HepG2 (cell line): Measurements from ENCODE around the gene LRRC17. TPM values are rescaled to one million over a fixed set of nuclear protein-coding genes. Genes with fewer than 3 reads are reported as not detected.

ENCODE experiments used
- DR1 ChIP-seq: sonication (generic); formaldehyde crosslinking; IDR thresholded peaks from 2 replicates; pipeline ENCODE4 v1.8.0; 2021; ENCODE audit warnings: mild to moderate bottlenecking, missing genetic modification reagents, inconsistent platforms
- HIVEP1 ChIP-seq: sonication (generic); formaldehyde crosslinking; IDR thresholded peaks from 2 replicates; pipeline ENCODE4 v1.4.0; 2020; ENCODE audit warnings: mild to moderate bottlenecking, missing genetic modification reagents
- HNF4G ChIP-seq, 2 experiments: sonication (generic) in 1 of 2; formaldehyde crosslinking in 1 of 2; IDR thresholded peaks; 2 replicates each; pipeline versions ENCODE4 v1.4.0 to v1.6.1; 2011 to 2020; ENCODE audit warnings: borderline replicate concordance in 2 of 2, low read depth in 2 of 2, mild to moderate bottlenecking in 2 of 2, low read length in 1 of 2, missing genetic modification reagents in 1 of 2, moderate library complexity in 1 of 2
- HOXA9 ChIP-seq: sonication (generic); formaldehyde crosslinking; IDR thresholded peaks from 2 replicates; pipeline ENCODE4 v1.8.1; 2022; ENCODE audit warnings: missing genetic modification reagents, mild to moderate bottlenecking, moderate library complexity, borderline replicate concordance
- MLLT10 ChIP-seq: sonication (generic); formaldehyde crosslinking; IDR thresholded peaks from 2 replicates; pipeline ENCODE4 v1.4.0; 2020; ENCODE audit warnings: missing genetic modification reagents
- RAD21 ChIP-seq: fragments of 450-650 bp; formaldehyde crosslinking; IDR thresholded peaks from 2 replicates; pipeline ENCODE4 v1.5.0; 2020; ENCODE audit warnings: mild to moderate bottlenecking
- ZNF205 ChIP-seq: IDR thresholded peaks from 2 replicates; pipeline ENCODE4 v1.6.1; 2018; ENCODE audit warnings: missing biosample characterization, missing genetic modification reagents
- ZNF335 ChIP-seq: sonication (generic); formaldehyde crosslinking; IDR thresholded peaks from 2 replicates; pipeline ENCODE4 v1.4.0; 2020; ENCODE audit warnings: missing genetic modification reagents
- ZNF572 ChIP-seq: sonication (generic); formaldehyde crosslinking; IDR thresholded peaks from 2 replicates; pipeline ENCODE4 v1.5.1; 2020; ENCODE audit warnings: mild to moderate bottlenecking, missing genetic modification reagents
- ZNF670 ChIP-seq: sonication (generic); formaldehyde crosslinking; IDR thresholded peaks from 2 replicates; pipeline ENCODE4 v1.8.0; 2022; ENCODE audit warnings: mild to moderate bottlenecking, missing genetic modification reagents, borderline replicate concordance
- polyA plus RNA-seq, 8 experiments: library from polyadenylated mRNA; depleted of rRNA in 3 of 8; stranded (reverse) in 7 of 8; unstranded in 1 of 8; fragments of >200 nt; fragmentation: Illumina TruSeq in 4 of 8; extraction: Trizol in 4 of 8; gene quantifications; 2 replicates each; pipeline versions ENCODE4 v1.2.1 to v1.2.3, GENCODE V29; 2011 to 2016; ENCODE audit warnings: low read depth in 4 of 8, missing spikeins in 1 of 8, mixed read lengths in 1 of 8; ENCODE audit not compliant: insufficient read depth in 1 of 8
- total RNA-seq, 5 experiments: library from RNA; depleted of rRNA; stranded (reverse); fragments of >200 nt; fragmentation: Illumina TruSeq; extraction: Trizol; gene quantifications; 2 replicates each; pipeline ENCODE4 v1.2.3, GENCODE V29; 2016; ENCODE audit warnings: low read depth in 1 of 5
- TF ChIP-seq, protein P1 (sequence below): sonication (generic); formaldehyde crosslinking; IDR thresholded peaks from 2 replicates; pipeline ENCODE4 v1.9.0; 2021; ENCODE audit warnings: missing genetic modification reagents, mild to moderate bottlenecking, borderline replicate concordance
- TF ChIP-seq, protein P2 (sequence below): sonication (generic); formaldehyde crosslinking; IDR thresholded peaks from 2 replicates; pipeline ENCODE4 v1.4.0; 2020; ENCODE audit warnings: missing genetic modification reagents
- TF ChIP-seq, protein P3 (sequence below): sonication (generic); formaldehyde crosslinking; IDR thresholded peaks from 2 replicates; pipeline ENCODE4 v1.5.1; 2020; ENCODE audit warnings: mild to moderate bottlenecking, missing genetic modification reagents, moderate library complexity
- TF ChIP-seq, protein P4 (sequence below): sonication (generic); formaldehyde crosslinking; IDR thresholded peaks from 2 replicates; pipeline ENCODE4 v1.5.0; 2020; ENCODE audit warnings: mild to moderate bottlenecking, missing genetic modification reagents

LRRC17 gene
- total and polyA plus RNA-seq, 2 of the 13 experiments (the other 11 are each of a cell fraction or from before 2014, with no cell fraction given): 0.20 to 0.66 TPM

DNA sequence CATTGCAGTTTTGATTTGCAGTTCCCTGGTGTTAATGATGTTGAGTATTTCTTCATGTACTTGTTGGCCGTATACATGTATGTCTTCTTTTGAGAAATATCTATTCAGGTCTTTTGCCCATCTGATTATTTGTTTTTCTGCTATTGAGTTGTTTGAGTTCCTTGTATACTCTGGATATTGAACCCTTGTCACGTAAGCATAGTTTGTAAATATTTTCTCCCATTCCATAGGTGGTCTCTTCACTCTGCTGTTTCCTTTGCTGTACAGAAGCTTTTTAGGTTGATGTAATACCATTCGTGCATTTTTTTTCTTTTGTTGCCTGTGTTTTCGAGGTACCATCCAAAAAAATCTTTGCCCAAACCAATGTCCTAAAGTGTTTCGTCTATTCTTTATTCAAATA, 43.6 kb upstream of the LRRC17 start (continued):
- TF ChIP-seq, protein P1, sequence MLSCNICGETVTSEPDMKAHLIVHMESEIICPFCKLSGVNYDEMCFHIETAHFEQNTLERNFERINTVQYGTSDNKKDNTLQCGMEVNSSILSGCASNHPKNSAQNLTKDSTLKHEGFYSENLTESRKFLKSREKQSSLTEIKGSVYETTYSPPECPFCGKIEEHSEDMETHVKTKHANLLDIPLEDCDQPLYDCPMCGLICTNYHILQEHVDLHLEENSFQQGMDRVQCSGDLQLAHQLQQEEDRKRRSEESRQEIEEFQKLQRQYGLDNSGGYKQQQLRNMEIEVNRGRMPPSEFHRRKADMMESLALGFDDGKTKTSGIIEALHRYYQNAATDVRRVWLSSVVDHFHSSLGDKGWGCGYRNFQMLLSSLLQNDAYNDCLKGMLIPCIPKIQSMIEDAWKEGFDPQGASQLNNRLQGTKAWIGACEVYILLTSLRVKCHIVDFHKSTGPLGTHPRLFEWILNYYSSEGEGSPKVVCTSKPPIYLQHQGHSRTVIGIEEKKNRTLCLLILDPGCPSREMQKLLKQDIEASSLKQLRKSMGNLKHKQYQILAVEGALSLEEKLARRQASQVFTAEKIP (CRISPR knock-in tag): no peak
- TF ChIP-seq ZNF670 (CRISPR knock-in tag) (0 out of 2 replicates have a peak, but pooled peaks have one; percentile 24), HOXA9 (no peak), DR1 (no peak), ZNF335 (CRISPR knock-in tag) (no peak), ZNF205 (CRISPR knock-in tag) (no peak), HNF4G (IDR thresholded peaks at IDR 0.05; ENCODE audit: borderline replicate concordance, low read depth, low read length) (no peak), HNF4G (CRISPR knock-in tag; IDR thresholded peaks at IDR 0.05; ENCODE audit: borderline replicate concordance, low read depth) (no peak), ZNF572 (no peak), MLLT10 (CRISPR knock-in tag) (no peak), RAD21 (CRISPR knock-in tag) (no peak), HIVEP1 (CRISPR knock-in tag) (no peak)
- TF ChIP-seq, protein P2, sequence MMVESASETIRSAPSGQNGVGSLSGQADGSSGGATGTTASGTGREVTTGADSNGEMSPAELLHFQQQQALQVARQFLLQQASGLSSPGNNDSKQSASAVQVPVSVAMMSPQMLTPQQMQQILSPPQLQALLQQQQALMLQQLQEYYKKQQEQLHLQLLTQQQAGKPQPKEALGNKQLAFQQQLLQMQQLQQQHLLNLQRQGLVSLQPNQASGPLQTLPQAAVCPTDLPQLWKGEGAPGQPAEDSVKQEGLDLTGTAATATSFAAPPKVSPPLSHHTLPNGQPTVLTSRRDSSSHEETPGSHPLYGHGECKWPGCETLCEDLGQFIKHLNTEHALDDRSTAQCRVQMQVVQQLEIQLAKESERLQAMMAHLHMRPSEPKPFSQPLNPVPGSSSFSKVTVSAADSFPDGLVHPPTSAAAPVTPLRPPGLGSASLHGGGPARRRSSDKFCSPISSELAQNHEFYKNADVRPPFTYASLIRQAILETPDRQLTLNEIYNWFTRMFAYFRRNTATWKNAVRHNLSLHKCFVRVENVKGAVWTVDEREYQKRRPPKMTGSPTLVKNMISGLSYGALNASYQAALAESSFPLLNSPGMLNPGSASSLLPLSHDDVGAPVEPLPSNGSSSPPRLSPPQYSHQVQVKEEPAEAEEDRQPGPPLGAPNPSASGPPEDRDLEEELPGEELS (CRISPR knock-in tag): 0 out of 2 replicates have a peak, but pooled peaks have one; percentile 32
- TF ChIP-seq, protein P3, sequence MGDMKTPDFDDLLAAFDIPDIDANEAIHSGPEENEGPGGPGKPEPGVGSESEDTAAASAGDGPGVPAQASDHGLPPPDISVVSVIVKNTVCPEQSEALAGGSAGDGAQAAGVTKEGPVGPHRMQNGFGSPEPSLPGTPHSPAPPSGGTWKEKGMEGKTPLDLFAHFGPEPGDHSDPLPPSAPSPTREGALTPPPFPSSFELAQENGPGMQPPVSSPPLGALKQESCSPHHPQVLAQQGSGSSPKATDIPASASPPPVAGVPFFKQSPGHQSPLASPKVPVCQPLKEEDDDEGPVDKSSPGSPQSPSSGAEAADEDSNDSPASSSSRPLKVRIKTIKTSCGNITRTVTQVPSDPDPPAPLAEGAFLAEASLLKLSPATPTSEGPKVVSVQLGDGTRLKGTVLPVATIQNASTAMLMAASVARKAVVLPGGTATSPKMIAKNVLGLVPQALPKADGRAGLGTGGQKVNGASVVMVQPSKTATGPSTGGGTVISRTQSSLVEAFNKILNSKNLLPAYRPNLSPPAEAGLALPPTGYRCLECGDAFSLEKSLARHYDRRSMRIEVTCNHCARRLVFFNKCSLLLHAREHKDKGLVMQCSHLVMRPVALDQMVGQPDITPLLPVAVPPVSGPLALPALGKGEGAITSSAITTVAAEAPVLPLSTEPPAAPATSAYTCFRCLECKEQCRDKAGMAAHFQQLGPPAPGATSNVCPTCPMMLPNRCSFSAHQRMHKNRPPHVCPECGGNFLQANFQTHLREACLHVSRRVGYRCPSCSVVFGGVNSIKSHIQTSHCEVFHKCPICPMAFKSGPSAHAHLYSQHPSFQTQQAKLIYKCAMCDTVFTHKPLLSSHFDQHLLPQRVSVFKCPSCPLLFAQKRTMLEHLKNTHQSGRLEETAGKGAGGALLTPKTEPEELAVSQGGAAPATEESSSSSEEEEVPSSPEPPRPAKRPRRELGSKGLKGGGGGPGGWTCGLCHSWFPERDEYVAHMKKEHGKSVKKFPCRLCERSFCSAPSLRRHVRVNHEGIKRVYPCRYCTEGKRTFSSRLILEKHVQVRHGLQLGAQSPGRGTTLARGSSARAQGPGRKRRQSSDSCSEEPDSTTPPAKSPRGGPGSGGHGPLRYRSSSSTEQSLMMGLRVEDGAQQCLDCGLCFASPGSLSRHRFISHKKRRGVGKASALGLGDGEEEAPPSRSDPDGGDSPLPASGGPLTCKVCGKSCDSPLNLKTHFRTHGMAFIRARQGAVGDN (CRISPR knock-in tag): no peak
- TF ChIP-seq, protein P4, sequence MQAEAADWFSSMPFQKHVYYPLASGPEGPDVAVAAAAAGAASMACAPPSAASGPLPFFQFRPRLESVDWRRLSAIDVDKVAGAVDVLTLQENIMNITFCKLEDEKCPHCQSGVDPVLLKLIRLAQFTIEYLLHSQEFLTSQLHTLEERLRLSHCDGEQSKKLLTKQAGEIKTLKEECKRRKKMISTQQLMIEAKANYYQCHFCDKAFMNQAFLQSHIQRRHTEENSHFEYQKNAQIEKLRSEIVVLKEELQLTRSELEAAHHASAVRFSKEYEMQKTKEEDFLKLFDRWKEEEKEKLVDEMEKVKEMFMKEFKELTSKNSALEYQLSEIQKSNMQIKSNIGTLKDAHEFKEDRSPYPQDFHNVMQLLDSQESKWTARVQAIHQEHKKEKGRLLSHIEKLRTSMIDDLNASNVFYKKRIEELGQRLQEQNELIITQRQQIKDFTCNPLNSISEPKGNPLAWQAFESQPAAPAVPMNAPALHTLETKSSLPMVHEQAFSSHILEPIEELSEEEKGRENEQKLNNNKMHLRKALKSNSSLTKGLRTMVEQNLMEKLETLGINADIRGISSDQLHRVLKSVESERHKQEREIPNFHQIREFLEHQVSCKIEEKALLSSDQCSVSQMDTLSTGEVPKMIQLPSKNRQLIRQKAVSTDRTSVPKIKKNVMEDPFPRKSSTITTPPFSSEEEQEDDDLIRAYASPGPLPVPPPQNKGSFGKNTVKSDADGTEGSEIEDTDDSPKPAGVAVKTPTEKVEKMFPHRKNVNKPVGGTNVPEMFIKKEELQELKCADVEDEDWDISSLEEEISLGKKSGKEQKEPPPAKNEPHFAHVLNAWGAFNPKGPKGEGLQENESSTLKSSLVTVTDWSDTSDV: no peak
